Effector CD4-positive, alpha-beta T cell (primary cell): ENCODE data around the gene SCAMP5.

Experiments used
- DNase-seq: peaks from one replicate; pipeline ENCODE4 v3.0.0-alpha.2; 2020

SCAMP5 gene

DNA sequence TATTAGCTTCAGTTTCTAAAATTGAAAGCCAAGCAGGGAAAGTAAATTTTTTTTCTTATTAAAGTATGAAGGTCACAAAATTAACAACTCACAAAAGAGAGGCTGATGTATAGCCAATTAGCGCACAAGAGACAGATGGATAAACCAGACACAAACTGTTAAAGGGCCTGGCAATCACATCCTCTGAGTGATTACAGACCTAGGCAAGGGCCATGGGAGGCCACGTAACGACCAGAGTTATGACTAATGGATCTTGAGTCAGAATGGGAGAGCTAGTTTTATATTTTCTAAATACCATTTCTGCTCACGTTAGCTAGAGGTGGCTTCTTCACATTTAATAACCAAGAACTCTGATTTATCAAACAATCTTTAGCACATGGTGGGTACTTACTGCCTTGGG is 17.8 kb upstream of the SCAMP5 start:
- no peak for DNase-seq

DNA sequence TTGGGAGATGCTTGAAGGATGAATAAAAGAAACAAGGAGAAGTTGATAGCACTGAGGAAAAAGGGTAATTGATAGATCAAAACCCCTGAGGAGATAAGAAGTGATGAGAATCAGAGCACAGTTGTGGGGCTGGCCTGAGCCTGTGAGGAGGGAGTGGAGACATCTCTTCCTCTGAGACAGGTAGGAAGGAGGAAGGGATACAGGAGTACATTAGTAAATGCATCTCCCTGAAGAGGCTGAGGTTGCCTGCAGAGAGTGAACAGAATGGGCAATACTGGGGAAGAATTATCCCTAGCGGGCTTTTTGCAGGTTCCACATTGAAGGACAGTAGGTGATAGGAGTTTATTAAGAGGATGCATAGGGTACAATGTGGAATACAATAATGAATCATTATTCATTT is 17.3 kb upstream of the SCAMP5 start:
- no peak for DNase-seq

- DNase-seq: no peak
Measured at GRCh38 chr15:74978503-74978902, 16.9 kb upstream of the SCAMP5 start.

DNA sequence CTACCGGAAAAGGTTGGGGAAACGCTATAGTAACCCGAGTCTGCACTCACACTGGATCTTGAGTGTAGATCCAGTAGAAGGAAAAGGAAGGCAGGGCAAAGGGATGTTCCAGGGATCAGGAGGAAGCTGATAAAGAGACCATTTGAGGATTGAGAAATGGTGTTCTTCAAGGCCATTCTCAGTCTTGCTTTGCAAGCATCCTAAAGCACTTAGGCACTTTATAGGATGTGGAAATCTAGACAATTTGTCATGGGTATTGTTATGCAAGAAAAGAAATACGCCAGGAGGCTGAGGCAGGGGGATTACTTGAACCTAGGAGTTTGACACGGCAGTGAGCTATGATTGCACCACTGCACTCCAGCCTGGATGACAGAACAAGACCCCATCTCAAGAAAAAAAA is 13.2 kb upstream of the SCAMP5 start:
- DNase-seq: no peak

DNA sequence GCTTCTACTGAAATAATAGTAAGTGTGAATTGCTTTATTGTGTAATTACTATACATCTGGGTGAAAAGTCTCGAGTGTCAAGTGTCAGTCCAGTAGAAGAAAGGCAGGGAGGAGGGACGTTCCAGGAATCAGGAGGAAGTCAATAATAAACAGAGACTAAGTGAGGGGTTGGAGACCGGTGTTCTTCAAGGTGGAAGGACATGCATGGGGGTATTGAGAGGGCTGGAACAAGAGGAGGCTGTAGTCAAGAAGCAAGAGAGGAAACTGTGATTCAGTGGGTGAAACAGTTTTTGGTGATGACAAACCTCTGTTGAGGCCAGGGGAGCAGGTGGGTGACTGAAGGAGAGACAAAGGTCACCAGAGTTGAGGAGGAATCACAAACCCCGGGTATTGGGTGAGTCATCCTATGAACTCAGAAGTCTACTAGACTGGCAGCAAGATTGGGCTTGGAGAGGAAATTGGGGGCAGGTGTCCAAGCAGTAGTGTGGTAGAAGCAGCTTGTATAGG is 11.6 kb upstream of the SCAMP5 start:
- no peak for DNase-seq

DNA sequence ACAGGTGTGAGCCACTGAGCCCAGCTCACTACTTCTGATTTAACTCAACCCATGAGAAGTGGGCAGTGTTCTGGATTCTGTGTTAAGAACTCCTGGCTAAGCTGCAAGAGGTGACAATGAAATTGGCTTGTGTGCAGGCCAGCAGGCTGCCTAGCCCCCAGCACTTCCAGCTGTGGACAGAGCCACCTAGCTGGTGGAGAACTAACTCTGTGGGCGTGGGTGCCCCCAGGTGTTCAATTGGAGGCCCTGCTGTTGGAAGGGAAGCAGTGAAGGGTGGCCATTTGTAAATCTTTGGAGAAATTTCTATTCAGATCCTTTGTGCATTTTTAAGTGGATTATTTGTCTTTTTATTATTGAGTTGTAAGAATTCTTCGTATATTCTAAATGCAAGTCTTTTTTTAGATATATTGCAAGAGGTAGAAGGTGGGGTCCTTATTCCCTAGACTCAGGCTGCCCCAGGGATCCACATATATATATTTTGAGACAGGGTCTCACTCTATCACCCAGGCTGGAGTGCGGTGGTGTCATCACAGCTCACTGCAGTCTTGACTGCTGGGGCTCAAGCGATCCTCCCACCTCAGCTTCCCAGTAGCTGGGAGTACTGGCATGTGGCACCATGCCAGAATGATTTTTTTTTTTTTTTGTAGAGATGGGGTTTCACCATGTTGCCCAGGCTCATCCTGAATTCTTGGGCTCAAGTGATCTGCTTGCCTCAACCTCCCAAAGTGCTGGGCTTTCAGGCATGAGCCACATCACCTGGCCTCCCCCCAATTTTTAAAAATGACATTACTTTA is 7.2 kb upstream of the SCAMP5 start:
- DNase-seq: no peak

DNA sequence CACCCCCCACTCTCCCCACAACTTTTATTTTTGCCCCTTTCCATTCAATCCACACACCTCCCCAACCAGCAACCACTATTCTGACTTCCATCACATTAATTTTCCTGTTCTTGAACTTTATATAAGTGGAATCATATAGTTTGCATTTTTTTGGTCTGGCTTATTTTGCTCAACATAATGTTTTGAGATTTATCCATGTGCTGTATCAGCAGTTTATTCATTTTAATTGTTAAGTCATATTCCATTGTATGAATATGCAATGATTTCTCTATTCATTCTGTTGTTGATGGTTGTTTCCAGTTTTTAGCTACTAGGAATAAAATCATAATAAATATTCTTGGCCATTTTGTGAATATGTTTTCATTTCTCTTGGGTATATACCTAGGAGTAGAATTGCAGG is 5.8 kb upstream of the SCAMP5 start:
- no peak for DNase-seq

GRCh38 chr15:74992619-74993018 is 2.7 kb upstream of the SCAMP5 start:
- DNase-seq: no peak

GRCh38 chr15:74994236-74994635 is 1.1 kb upstream of the SCAMP5 start:
- DNase-seq: no peak

DNA sequence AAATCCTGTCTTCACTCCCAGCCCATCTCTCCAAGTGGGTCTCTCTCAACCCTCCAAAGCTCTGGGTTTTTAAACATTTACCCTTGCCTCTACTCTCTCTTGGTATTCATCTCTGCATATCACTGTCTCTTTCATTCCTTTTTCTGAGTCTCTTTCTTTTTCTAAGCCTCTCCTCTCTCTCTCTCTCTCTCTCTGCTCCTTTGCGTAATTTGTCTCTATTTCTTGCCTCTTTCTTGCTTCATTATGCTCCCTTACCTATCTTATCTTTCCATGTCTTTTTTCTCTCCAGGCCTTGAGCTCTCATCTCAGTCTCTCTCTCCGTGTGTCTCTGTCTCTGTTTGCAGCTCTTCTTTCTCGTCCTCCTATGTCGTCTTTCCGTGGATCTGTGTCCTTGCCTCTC is 678 bp upstream of the SCAMP5 start:
- DNase-seq: no peak

GRCh38 chr15:74995779-74996765 is 709 bp downstream of the SCAMP5 start:
- no peak for DNase-seq

GRCh38 chr15:74997141-74997540 is 1.8 kb downstream of the SCAMP5 start:
- no peak for DNase-seq

- DNase-seq: no peak
Measured at GRCh38 chr15:74997543-74997942, 2.2 kb downstream of the SCAMP5 start.

DNA sequence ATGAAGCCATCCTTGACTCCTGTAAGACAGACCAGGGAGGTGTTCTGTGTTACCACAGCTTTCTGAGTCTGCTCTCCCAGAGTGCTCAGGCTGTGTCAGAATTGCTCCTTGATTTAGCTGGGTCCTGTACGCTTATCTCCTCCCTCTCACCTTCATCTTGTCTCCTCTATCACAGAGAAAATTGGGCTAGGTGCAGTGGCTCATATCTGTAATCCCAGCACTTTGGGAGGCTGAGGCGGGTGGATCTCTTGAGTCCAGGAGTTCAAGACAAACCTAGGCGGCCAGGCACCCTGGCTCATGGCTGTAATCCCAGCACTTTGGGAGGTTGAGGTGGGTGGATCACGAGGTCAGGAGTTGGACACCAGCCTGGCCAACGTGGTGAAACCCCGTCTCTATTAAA is 5.9 kb downstream of the SCAMP5 start:
- DNase-seq: no peak

- DNase-seq: no peak
Measured at GRCh38 chr15:75002398-75002797, 7.0 kb downstream of the SCAMP5 start.

- DNase-seq: no peak
Measured at GRCh38 chr15:75007216-75007615, 11.9 kb downstream of the SCAMP5 start.

DNA sequence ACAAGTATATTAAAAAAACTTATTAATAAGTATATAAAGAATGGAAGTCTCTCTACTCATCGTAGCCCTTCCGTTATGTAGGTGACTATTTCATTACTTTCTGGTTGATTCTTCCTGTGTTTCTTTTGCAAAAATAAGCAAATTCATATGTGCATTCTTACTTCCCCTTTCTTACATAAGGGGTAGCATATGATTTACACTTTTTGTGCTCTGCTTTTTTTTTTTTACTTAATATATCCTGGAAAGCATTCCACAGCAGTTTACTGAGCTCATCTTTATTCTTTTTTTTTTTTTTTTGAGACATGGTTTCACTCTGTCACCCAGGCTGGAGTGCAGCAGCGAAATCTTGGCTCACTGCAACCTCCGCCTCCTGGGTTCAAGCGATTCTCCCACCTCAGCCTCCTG is 12.9 kb downstream of the SCAMP5 start:
- DNase-seq: no peak

DNA sequence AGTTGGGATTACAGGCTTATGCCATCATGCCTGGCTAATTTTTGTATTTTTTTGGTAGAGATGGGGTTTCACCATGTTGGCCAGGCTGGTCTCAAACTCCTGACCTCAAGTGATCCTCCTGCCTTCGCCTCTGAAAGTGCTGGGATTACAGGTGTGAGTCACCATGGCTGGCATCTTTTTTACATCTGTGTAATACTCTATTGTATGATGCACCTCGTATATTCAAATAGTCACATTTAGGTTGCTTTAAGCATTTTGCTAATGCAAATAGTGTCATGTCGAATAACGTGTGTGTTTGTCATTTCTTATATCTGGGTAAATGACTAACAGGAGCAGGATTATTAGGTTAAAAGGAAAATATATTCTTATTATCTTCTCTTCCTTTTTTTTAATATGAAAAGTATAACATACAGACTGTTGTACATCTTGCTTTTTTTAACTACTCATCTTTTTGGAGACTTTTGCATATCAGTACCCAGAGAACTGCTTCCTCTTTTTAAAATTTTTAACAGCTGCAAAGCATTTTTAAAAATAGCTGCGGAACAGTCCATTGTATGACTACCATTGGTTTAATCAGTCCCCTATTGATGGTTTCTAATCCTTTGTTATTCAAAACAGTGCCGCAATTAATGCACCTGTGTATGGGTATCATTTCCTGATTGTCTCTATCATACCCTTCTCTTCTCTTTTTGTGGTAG is 13.4 kb downstream of the SCAMP5 start:
- no peak for DNase-seq

DNA sequence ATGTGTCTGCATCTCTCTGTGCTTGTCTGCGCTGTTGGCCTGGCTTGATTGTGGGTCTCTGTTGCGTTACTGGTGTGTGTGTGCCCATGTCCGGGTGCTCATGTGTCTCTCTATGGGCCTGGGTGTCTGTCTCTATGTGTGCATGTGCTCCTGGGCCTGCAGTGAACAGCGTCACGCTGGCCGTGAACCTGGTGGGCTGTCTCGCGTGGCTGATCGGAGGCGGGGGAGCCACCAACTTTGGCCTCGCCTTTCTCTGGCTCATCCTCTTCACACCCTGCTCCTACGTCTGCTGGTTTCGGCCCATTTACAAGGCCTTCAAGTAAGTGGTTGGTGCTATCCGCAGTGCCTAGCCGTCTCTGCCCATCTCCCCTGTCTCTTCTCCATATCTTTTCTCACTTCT is 21.1 kb downstream of the SCAMP5 start:
- DNase-seq: no peak

DNA sequence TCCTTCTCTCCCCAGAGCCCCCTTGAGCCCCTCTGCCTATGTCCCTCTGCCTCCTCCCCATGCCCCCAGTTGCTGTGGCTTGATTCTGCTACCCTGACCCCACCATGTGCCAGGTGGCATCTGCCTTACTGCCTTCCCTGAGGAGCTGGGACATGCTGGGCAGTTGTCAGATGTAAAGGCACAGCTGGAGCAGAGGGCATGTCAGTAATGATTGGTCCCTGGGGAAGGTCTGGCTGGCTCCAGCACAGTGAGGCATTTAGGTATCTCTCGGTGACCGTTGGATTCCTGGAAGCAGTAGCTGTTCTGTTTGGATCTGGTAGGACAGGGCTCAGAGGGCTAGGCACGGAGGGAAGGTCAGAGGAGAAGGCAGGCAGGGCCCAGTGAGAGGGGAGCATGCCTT is 24.6 kb downstream of the SCAMP5 start:
- DNase-seq: no peak

GRCh38 chr15:75021341-75021740 is 26.0 kb downstream of the SCAMP5 start:
- DNase-seq: no peak

GRCh38 chr15:75022783-75023180 is 27.4 kb downstream of the SCAMP5 start:
- no peak for DNase-seq
